Umbilical cord (tissue), 1 donor: ENCODE measurements around the gene SRSF4. TPM values are rescaled to one million over a fixed set of nuclear protein-coding genes. Genes with fewer than 3 reads are reported as not detected.

Experiments used
- total RNA-seq: library from RNA; depleted of rRNA; stranded (reverse); fragments of >200 nt; gene quantifications from one replicate; pipeline ENCODE4 v1.2.3, GENCODE V29; 2014; ENCODE audit warnings: low replicate concordance; ENCODE audit not compliant: insufficient read depth

Gene SRSF4
- total RNA-seq, 1 donor from 2014 or later, result 56.8 TPM

Other genes with a start within 250 kb of the SRSF4 start
- 14.0 TPM for gene TMEM200B, start 58.0 kb downstream of the SRSF4 start, total RNA-seq
- 12.3 TPM for gene MECR, start 49.0 kb upstream of the SRSF4 start, total RNA-seq
- gene PTPRU, start 54.6 kb upstream of the SRSF4 start, total RNA-seq, result 35.2 TPM